ENCODE data around the gene CRIP3.

CRIP3 gene

GRCh38 chr6:43325876-43326275, 17.2 kb upstream of the CRIP3 start:
- DNase-seq (ENCODE audit: insufficient read length, low spot score) (no peak), FAIRE-seq (no peak)
- TF ChIP-seq CTCF (IDR thresholded peaks at IDR 0.05; ENCODE audit: insufficient read depth, missing control alignments), result no peak

- no peak for FAIRE-seq
- DNase-seq (ENCODE audit: insufficient read length, low spot score), result no peak
- TF ChIP-seq CTCF (IDR thresholded peaks at IDR 0.05; ENCODE audit: insufficient read depth, missing control alignments), result no peak
These were observed 9.4 kb upstream of the CRIP3 start for GRCh38 chr6:43318011-43318410.

GRCh38 chr6:43313813-43314212, 5.2 kb upstream of the CRIP3 start:
- no peak for TF ChIP-seq CTCF (IDR thresholded peaks at IDR 0.05; ENCODE audit: insufficient read depth, missing control alignments)
- FAIRE-seq (no peak), DNase-seq (ENCODE audit: insufficient read length, low spot score) (no peak)

- DNase-seq (ENCODE audit: insufficient read length, low spot score) (no peak), FAIRE-seq (no peak)
- TF ChIP-seq CTCF (IDR thresholded peaks at IDR 0.05; ENCODE audit: insufficient read depth, missing control alignments), result no peak
These were observed 3.0 kb upstream of the CRIP3 start for GRCh38 chr6:43311666-43312065.

GRCh38 chr6:43310624-43311023, 2.0 kb upstream of the CRIP3 start:
- DNase-seq (ENCODE audit: insufficient read length, low spot score), result no peak
- no peak for FAIRE-seq
- TF ChIP-seq CTCF (IDR thresholded peaks at IDR 0.05; ENCODE audit: insufficient read depth, missing control alignments), result no peak

- no peak for TF ChIP-seq CTCF (IDR thresholded peaks at IDR 0.05; ENCODE audit: insufficient read depth, missing control alignments)
- FAIRE-seq (no peak), DNase-seq (ENCODE audit: insufficient read length, low spot score) (no peak)
These were observed 1.5 kb upstream of the CRIP3 start for GRCh38 chr6:43310134-43310533.

- DNase-seq (ENCODE audit: insufficient read length, low spot score), result no peak
- no peak for FAIRE-seq
- no peak for TF ChIP-seq CTCF (IDR thresholded peaks at IDR 0.05; ENCODE audit: insufficient read depth, missing control alignments)
These were observed 408 bp upstream of the CRIP3 start for GRCh38 chr6:43308990-43309477.

Measured in D721Med (cell line).